Measurements from ENCODE around the gene IL1RAPL2. TPM values are rescaled to one million over a fixed set of nuclear protein-coding genes. Genes with fewer than 3 reads are reported as not detected.

Gene IL1RAPL2
- total and polyA plus RNA-seq, 7 donors: not detected

GRCh38 chrX:105738162-105738561 lies 1172.2 kb downstream of the IL1RAPL2 start:
- no peak for TF ChIP-seq CTCF (IDR thresholded peaks at IDR 0.05)
- Histone ChIP-seq H3K27ac (no peak overlapping the region), H3K9me3 (no peaks in the 10 kb centered on the region), H3K4me1 (no peaks in the 10 kb centered on the region), H3K27me3 (ENCODE audit: insufficient read depth in 3 of 3, low read length in 2 of 3) (peaks cover 0 to 6% (median 0%) of the 10 kb centered on the region in 3 donors), H3K4me3 (no peak overlapping the region), H3K36me3 (ENCODE audit: insufficient read depth in 1 of 2, low read depth in 1 of 2) (no peaks in the 10 kb centered on the region)
- intact Hi-C loops (cut with DNase I): no loop called here
- no peak for ATAC-seq
- DNase-seq: no peak
- WGBS, 3 donors: 58 to 95% (median 74%) methylated on average over 2 of the region's 2 CpGs

GRCh38 chrX:105744291-105744690 lies 1178.3 kb downstream of the IL1RAPL2 start:
- H3K36me3 ChIP-seq (ENCODE audit: insufficient read depth in 1 of 2, low read depth in 1 of 2): no peaks in the 10 kb centered on the region
- intact Hi-C loops (cut with DNase I): no loop called here
- TF ChIP-seq CTCF (IDR thresholded peaks at IDR 0.05): no peak
- no peaks in the 10 kb centered on the region for H3K9me3 ChIP-seq
- ATAC-seq (no peak), DNase-seq (no peak)
- no peak overlapping the region for H3K27ac ChIP-seq
- no peaks in the 10 kb centered on the region for H3K4me1 ChIP-seq
- H3K4me3 ChIP-seq: no peak overlapping the region
- H3K27me3 ChIP-seq (ENCODE audit: insufficient read depth in 3 of 3, low read length in 2 of 3): peaks cover 0 to 11% (median 0%) of the 10 kb centered on the region in 3 donors

- intact Hi-C loops (cut with DNase I): no loop called here
- H3K36me3 ChIP-seq (ENCODE audit: insufficient read depth in 1 of 2, low read depth in 1 of 2): no peaks in the 10 kb centered on the region
- no peak for DNase-seq
- no peaks in the 10 kb centered on the region for H3K9me3 ChIP-seq
- H3K4me1 ChIP-seq: no peaks in the 10 kb centered on the region
- no peak for TF ChIP-seq CTCF (IDR thresholded peaks at IDR 0.05)
- no peak for ATAC-seq
- no peak overlapping the region for H3K27ac ChIP-seq
- peaks cover 0 to 11% (median 0%) of the 10 kb centered on the region in 3 donors for H3K27me3 ChIP-seq (ENCODE audit: insufficient read depth in 3 of 3, low read length in 2 of 3)
- whole genome bisulfite sequencing, 3 donors: 57 to 88% (median 81%) methylated on average over 2 of the region's 2 CpGs
- no peak overlapping the region for H3K4me3 ChIP-seq
Observed at GRCh38 chrX:105744946-105745345, 1178.9 kb downstream of the IL1RAPL2 start.

GRCh38 chrX:105745863-105746262 lies 1179.9 kb downstream of the IL1RAPL2 start:
- Histone ChIP-seq H3K4me3 (no peak overlapping the region), H3K27me3 (ENCODE audit: insufficient read depth in 3 of 3, low read length in 2 of 3) (peaks cover 0 to 14% (median 0%) of the 10 kb centered on the region in 3 donors), H3K27ac (no peak overlapping the region), H3K36me3 (ENCODE audit: insufficient read depth in 1 of 2, low read depth in 1 of 2) (no peaks in the 10 kb centered on the region), H3K9me3 (no peaks in the 10 kb centered on the region), H3K4me1 (no peaks in the 10 kb centered on the region)
- intact Hi-C loops (cut with DNase I): no loop called here
- DNase-seq (no peak), ATAC-seq (no peak)
- 64 to 100% (median 95%) methylated on average over 2 of the region's 2 CpGs for WGBS, 3 donors
- TF ChIP-seq CTCF (IDR thresholded peaks at IDR 0.05): no peak

- Histone ChIP-seq H3K4me3 (no peak overlapping the region), H3K27ac (no peak overlapping the region), H3K4me1 (no peaks in the 10 kb centered on the region), H3K36me3 (ENCODE audit: insufficient read depth in 1 of 2, low read depth in 1 of 2) (no peaks in the 10 kb centered on the region), H3K9me3 (no peaks in the 10 kb centered on the region), H3K27me3 (ENCODE audit: insufficient read depth in 3 of 3, low read length in 2 of 3) (peaks cover 0 to 6% (median 0%) of the 10 kb centered on the region in 3 donors)
- WGBS, 3 donors: 38 to 40% (median 40%) methylated on average over 6 of the region's 6 CpGs
- no peak for TF ChIP-seq CTCF (IDR thresholded peaks at IDR 0.05)
- intact Hi-C loops (cut with DNase I): no loop called here
- DNase-seq (no peak), ATAC-seq (no peak)
Observed at GRCh38 chrX:105752338-105752956, 1186.4 kb downstream of the IL1RAPL2 start.

Measured in psoas muscle (tissue), 8 donors.